ENCODE results near the gene ADAMTS4.

- TF ChIP-seq EZH2phosphoT487 (IDR thresholded peaks at IDR 0.05; ENCODE audit: insufficient read depth, low read depth) = no peak
- TF ChIP-seq EZH2 (IDR thresholded peaks at IDR 0.05; ENCODE audit: insufficient read depth, poor library complexity, severe bottlenecking) = no peak
Observed at GRCh38 chr1:161176468-161177111, 22.3 kb downstream of the ADAMTS4 start.

Data from GM23248 (cell line).